ENCODE measurements around the gene WDR90. TPM values are rescaled to one million over a fixed set of nuclear protein-coding genes. Genes with fewer than 3 reads are reported as not detected.

The WDR90 gene
- total and polyA plus RNA-seq, 2 experiments from 2014 or later, result 25.9 to 42.2 TPM

GRCh38 chr16:609316-609715, 39.8 kb upstream of the WDR90 start (continued):
- TF ChIP-seq ETS1 (IDR thresholded peaks at IDR 0.05) (no peak), REST (IDR thresholded peaks at IDR 0.05; ENCODE audit: unreplicated experiment) (no peak)

GRCh38 chr16:609984-610383, 39.2 kb upstream of the WDR90 start:
- H3K79me2 ChIP-seq (replicated peaks; ENCODE audit: insufficient read depth), result peaks cover 2% of the 10 kb centered on the region; the same call in 1 of the 2 replicates
- no peaks in the 10 kb centered on the region for H3K27me3 ChIP-seq (ENCODE audit: insufficient read depth)
- no peak overlapping the region for H2AFZ ChIP-seq
- Mint-ChIP-seq H3K4me3 (no peak overlapping the region), H3K9me3 (peaks cover 21% of the 10 kb centered on the region), H3K36me3 (ENCODE audit: low read depth) (peaks cover 21% of the 10 kb centered on the region), H3K4me1 (peaks cover 9% of the 10 kb centered on the region), H3K27me3 (ENCODE audit: insufficient read depth, low read depth, poor library complexity) (peaks cover 15% of the 10 kb centered on the region), H3K27ac (no peak overlapping the region)
- DNase-seq (ENCODE audit: low spot score) (no peak), ATAC-seq (no peak)
- no peak overlapping the region for H3K4me3 ChIP-seq
- H3F3A ChIP-seq (replicated peaks; ENCODE audit: low read depth), result peaks cover 4% of the 10 kb centered on the region
- peaks cover 4% of the 10 kb centered on the region for H4K20me1 ChIP-seq (replicated peaks; ENCODE audit: insufficient read depth)
- H3K27ac ChIP-seq (ENCODE audit: low read depth), result no peak overlapping the region
- H3K36me3 ChIP-seq (ENCODE audit: insufficient read depth), result no peaks in the 10 kb centered on the region
- H3K4me2 ChIP-seq, result no peak overlapping the region
- no peaks in the 10 kb centered on the region for H3K4me1 ChIP-seq (ENCODE audit: insufficient read depth)
- H3K9me2 ChIP-seq (ENCODE audit: insufficient read depth), result no peaks in the 10 kb centered on the region
- TF ChIP-seq STAT1 (IDR thresholded peaks at IDR 0.05; ENCODE audit: unreplicated experiment) (no peak), EZH2 (IDR thresholded peaks at IDR 0.05; ENCODE audit: low read depth, unreplicated experiment) (no peak), ETS1 (IDR thresholded peaks at IDR 0.05) (no peak), ZNF462 (CRISPR knock-in tag; IDR thresholded peaks at IDR 0.05) (no peak), NANOG (IDR thresholded peaks at IDR 0.05; ENCODE audit: borderline replicate concordance) (no peak), POLR2AphosphoS5 (IDR thresholded peaks at IDR 0.05; ENCODE audit: low read depth) (no peak), JUNB (IDR thresholded peaks at IDR 0.05; ENCODE audit: unreplicated experiment) (no peak), CTCF (conservative IDR thresholded peaks at IDR 0.05; ENCODE audit: low read depth in 2 of 2) (no peak), CREB1 (CRISPR knock-in tag; IDR thresholded peaks at IDR 0.05; ENCODE audit: low read depth) (no peak), ZNF331 (CRISPR knock-in tag; IDR thresholded peaks at IDR 0.05; ENCODE audit: low read depth) (no peak), EZH2phosphoT487 (IDR thresholded peaks at IDR 0.05; ENCODE audit: unreplicated experiment) (no peak)
